A172 (cell line): Measurements from ENCODE around the gene HPN. TPM values are rescaled to one million over a fixed set of nuclear protein-coding genes. Genes with fewer than 3 reads are reported as not detected.
A peak's percentile ranks its signal among the peaks of the same experiment; 100 is the strongest.

Source experiments
- DNase-seq: peaks from one replicate; pipeline ENCODE4 v3.0.0-alpha.2; 2015; ENCODE audit warnings: low spot score
- total RNA-seq: library from RNA; depleted of rRNA; stranded (reverse); fragments of >200 nt; shearing (Covaris generic); gene quantifications from 2 replicates; pipeline ENCODE4 v1.2.3, GENCODE V29; 2014; rRNA removed

The HPN gene
- total RNA-seq, 1 experiment from 2014 or later = not detected

DNA sequence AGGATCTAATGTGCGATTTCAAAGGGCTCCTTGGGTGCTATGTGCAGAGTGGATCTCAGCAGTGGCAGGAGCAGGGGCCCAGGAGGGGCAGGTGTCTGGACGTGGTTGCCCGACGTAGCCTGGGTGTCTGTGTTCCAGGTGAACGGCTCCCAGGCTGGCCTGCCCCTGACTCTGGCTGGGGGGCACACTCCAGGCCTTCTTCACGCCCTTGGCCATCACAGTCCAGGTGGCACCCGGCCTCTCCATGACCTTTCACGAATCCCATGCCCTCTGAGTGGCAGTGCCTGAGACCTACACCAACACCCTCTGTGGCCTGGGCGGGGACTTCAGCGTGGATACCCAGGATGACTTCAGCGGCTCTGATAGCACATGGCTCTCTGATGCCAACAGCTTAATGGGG is 62.8 kb downstream of the HPN start:
- DNase-seq = no peak

GRCh38 chr19:35105047-35105410 is 63.5 kb downstream of the HPN start:
- no peak for DNase-seq

- no peak for DNase-seq
Observed at GRCh38 chr19:35105411-35106290, 64.1 kb downstream of the HPN start.

- DNase-seq = no peak
Observed at GRCh38 chr19:35106291-35106583, 64.7 kb downstream of the HPN start.

- no peak for DNase-seq
Observed at GRCh38 chr19:35106898-35107541, 65.5 kb downstream of the HPN start.

DNA sequence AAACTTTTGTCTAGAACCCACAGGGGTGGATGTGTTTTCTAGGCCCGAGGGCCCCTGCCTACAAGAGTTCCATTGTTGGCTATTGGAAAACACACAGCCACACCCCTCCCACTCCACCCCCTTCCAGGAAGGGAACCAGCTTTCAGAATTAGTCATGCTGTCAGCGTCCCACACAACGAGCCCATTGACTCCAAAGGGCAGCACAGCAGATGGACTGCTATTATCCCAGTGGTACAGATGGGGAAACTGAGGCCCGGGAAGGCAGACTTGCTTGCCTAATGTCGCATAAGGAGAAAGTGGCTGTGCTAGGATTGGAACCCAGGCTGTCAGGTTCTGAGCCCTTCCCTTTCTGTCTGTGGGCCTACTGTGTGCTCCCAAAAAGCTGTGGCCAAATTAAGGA is 66.0 kb downstream of the HPN start:
- peak; percentile 77 for DNase-seq

- no peak for DNase-seq
Observed at GRCh38 chr19:35108730-35109129, 67.2 kb downstream of the HPN start.

- DNase-seq = peak; percentile 70
Observed at GRCh38 chr19:35109395-35110112, 68.0 kb downstream of the HPN start.

GRCh38 chr19:35110974-35111373 is 69.5 kb downstream of the HPN start:
- DNase-seq = no peak

DNA sequence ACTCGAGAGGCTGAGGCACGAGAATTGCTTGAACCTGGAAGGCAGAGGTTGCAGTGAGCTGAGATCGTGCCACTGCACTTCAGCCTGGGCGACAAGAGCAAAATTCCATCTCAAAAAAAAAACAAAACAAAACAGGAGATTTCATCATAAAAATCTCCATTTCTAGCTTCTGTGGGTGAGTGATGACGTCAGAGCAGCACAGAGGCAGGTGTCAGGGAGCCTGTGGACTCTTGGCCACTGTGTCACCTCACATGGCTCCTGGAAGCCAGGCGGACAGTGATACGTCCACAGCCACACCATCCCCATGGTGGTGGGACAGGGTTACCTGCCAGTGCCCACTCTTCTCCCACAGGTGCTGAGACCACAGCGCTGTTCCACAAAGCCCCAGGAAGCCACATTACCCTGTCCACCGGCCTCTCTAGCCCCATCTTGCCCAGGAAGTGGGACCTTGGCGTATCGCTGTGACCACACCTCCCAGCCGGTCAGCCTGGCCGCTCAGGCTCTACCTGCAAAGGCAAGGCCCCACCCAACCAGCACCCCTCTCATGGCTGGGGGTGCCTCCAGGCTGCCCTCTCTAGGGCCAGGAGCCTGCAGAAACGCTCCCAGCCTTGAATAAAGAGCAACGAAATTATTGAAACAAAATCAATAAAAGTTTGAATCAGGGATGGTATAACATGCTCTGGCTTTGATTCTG is 71.6 kb downstream of the HPN start:
- no peak for DNase-seq

DNA sequence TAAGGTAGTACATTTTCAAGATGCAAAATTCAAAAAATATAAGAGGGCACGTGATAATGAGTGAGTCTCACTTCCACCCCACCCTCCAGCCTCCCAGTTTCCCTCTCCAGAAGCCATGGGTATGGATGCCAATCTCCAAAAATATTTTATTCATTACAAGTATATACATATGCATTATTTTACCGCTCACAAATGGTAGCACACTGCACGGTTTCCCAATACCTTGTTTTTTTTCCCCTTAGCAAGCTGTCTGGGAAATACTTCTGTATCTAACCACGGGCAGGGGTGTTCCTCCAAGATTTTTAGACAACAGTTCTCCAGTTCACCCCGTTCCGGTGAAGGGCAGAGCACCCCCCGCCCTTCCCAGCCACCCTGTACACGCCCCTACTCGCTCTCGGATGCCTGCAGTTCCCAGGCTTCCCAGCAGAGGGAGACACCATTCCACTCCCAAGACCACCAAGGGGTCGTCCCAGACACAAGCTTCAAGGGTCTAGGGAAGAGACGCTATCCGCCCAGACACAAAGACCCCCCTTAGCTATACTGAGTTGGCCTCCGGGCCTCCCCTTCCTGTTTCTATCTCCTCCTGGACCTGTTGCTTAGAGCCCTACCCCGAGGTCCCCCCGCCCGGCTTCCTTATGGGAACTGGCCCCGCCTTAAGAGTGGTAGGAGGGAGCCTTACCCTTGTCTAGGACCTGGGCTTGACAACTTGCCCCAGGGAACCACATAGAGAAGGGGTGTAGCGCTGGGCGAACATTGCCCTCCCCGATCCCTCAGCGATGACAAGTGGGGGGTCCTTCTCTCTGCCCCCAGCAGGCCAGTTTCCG is 73.0 kb downstream of the HPN start:
- DNase-seq = peak; percentile 45

GRCh38 chr19:35115177-35115951 is 73.8 kb downstream of the HPN start, which contains the start of gene FXYD3:
TSS of gene FXYD3 (plus strand) at chr19:35115823. CDS start at chr19:35119377, 3,554 bp downstream.
- no peak for DNase-seq

Other genes starting within 250 kb of the HPN start
- 1.3 and 2.8 TPM in 2 replicates for gene ZNF30, start 114.8 kb upstream of the HPN start, total RNA-seq
- gene ZNF792, start 77.5 kb upstream of the HPN start, total RNA-seq = 1.1 and 1.5 TPM in 2 replicates
- 20.2 and 26.9 TPM in 2 replicates for gene GRAMD1A, start 41.4 kb upstream of the HPN start, total RNA-seq
- 8.5 and 10.8 TPM in 2 replicates for gene SCN1B, start 11.3 kb upstream of the HPN start, total RNA-seq
- gene FXYD3, start 74.1 kb downstream of the HPN start, total RNA-seq = 4.8 TPM in 1 of 2 replicates, not detected in the other
- gene LGI4, start 93.3 kb downstream of the HPN start, total RNA-seq = 0.43 TPM in 1 of 2 replicates, not detected in the other
- not detected in 2 replicates for gene FXYD1, start 97.1 kb downstream of the HPN start, total RNA-seq
- not detected in 2 replicates for gene FXYD7, start 101.5 kb downstream of the HPN start, total RNA-seq
- gene FXYD5, start 113.0 kb downstream of the HPN start, total RNA-seq = 93.9 and 103 TPM in 2 replicates
- not detected in 2 replicates for gene FAM187B, start 187.0 kb downstream of the HPN start, total RNA-seq
- 0.69 and 1.1 TPM in 2 replicates for gene LSR, start 207.3 kb downstream of the HPN start, total RNA-seq
- 53.5 and 54.2 TPM in 2 replicates for gene USF2, start 227.2 kb downstream of the HPN start, total RNA-seq
- not detected in 2 replicates for gene HAMP, start 240.8 kb downstream of the HPN start, total RNA-seq